ENCODE results near the gene AARS2. TPM values are rescaled to one million over a fixed set of nuclear protein-coding genes. Genes with fewer than 3 reads are reported as not detected.

The AARS2 gene
- total RNA-seq, 2 donors from 2014 or later, result 6.5 to 7.4 TPM

GRCh38 chr6:44258325-44258863, 54.8 kb downstream of the AARS2 start:
- H3K4me1 ChIP-seq, result peaks cover 0 to 32% of the 10 kb centered on the region in 2 donors
- DNase-seq (ENCODE audit: low spot score), result no peak
- H3K9me3 ChIP-seq, result no peaks in the 10 kb centered on the region
- no peak overlapping the region for H3K27ac ChIP-seq
- no peak overlapping the region for H3K4me3 ChIP-seq
- H3K27me3 ChIP-seq, result no peaks in the 10 kb centered on the region
- peaks cover 21% of the 10 kb centered on the region for H3K36me3 ChIP-seq
- no peak for TF ChIP-seq CTCF (IDR thresholded peaks at IDR 0.05)

- no peaks in the 10 kb centered on the region for H3K27me3 ChIP-seq
- peak overlapping the region; percentile 93 to 94 for H3K27ac ChIP-seq
- peaks cover 27% of the 10 kb centered on the region for H3K36me3 ChIP-seq
- H3K4me3 ChIP-seq, result peak overlapping the region; percentile 85 to 88
- DNase-seq (ENCODE audit: low spot score), result no peak
- TF ChIP-seq CTCF (IDR thresholded peaks at IDR 0.05), result peak in 1 of 2 donors; percentile 2
- no peaks in the 10 kb centered on the region for H3K9me3 ChIP-seq
- peaks cover 0 to 26% of the 10 kb centered on the region in 2 donors for H3K4me1 ChIP-seq
Observed at GRCh38 chr6:44257753-44258324, 55.3 kb downstream of the AARS2 start.

- H3K27me3 ChIP-seq, result no peaks in the 10 kb centered on the region
- TF ChIP-seq CTCF (IDR thresholded peaks at IDR 0.05), result peak; percentile 81 to 95
- peak within 1 kb of the TSS; percentile 85 to 88 for H3K4me3 ChIP-seq
- H3K27ac ChIP-seq, result peak within 1 kb of the TSS; percentile 93 to 94
- no peak for DNase-seq (ENCODE audit: low spot score)
- H3K4me1 ChIP-seq, result peaks cover 0 to 20% of the 10 kb centered on the region in 2 donors
- peaks cover 33% of the 10 kb centered on the region for H3K36me3 ChIP-seq
- no peaks in the 10 kb centered on the region for H3K9me3 ChIP-seq
Observed at GRCh38 chr6:44257025-44257752, 56.0 kb downstream of the AARS2 start, which contains the start of gene SLC35B2. SLC35B2 (minus strand) TSS chr6:44257528; CDS start chr6:44257410, 118 bp downstream.

GRCh38 chr6:44256775-44257024, 56.4 kb downstream of the AARS2 start:
- no peak for TF ChIP-seq CTCF (IDR thresholded peaks at IDR 0.05)
- no peak for DNase-seq (ENCODE audit: low spot score)
- Histone ChIP-seq H3K27ac (peak overlapping the region; percentile 93 to 94), H3K9me3 (no peaks in the 10 kb centered on the region), H3K4me1 (peaks cover 0 to 20% of the 10 kb centered on the region in 2 donors), H3K27me3 (no peaks in the 10 kb centered on the region), H3K4me3 (peak overlapping the region; percentile 85 to 88), H3K36me3 (peaks cover 38% of the 10 kb centered on the region)

- Histone ChIP-seq H3K36me3 (peaks cover 44% of the 10 kb centered on the region), H3K4me1 (peaks cover 0 to 21% of the 10 kb centered on the region in 2 donors), H3K9me3 (no peaks in the 10 kb centered on the region), H3K27me3 (no peaks in the 10 kb centered on the region), H3K4me3 (peak overlapping the region; percentile 85 to 88), H3K27ac (peak overlapping the region; percentile 93 to 94)
- DNase-seq (ENCODE audit: low spot score), result no peak
- TF ChIP-seq CTCF (IDR thresholded peaks at IDR 0.05), result no peak
Observed at GRCh38 chr6:44255871-44256774, 57.0 kb downstream of the AARS2 start.

Measured in right atrium auricular region (tissue), 2 donors.